Measurements from ENCODE around the gene CALCOCO2.
"Not testable (repeated sequence)": the region's sequence is repeated elsewhere in the genome, so short reads cannot be mapped to it uniquely, and the experiment has no call there.

Gene CALCOCO2

DNA sequence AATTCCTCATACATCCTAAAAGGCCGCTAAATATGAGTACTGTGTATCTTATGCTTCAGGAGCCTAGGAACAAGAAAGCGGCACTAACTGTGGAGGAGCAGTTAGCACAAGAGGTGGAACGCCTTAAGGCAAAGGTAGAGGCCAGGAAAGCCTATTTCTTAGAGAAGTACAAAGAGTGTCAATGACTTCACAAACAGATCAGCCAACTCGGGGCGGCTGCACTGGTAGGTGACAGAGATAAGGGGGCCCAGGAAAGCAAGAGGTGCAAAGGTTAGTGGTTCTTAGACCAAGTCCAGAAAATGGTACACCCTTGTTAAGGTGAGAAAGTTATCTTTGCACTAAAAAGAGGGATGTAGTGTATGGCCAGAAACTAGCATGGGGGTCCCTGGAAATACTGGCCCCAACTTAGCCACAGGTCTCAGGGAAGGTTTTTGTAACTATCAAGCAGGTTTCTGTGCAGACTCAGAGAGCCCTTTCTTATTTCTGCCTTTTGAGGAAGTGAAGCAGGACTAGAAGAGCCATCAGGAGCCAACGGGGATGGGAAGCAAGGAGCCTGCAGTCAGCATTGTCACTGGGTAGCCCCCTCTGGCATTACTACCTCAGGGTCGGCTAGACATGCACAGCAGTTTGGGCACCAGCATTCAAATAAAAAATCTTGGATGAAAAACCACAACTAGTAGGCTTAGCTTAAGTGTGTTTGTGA is 24.1 kb downstream of the CALCOCO2 start:
- Histone ChIP-seq H2AFZ (ENCODE audit: low read length, unreplicated experiment) (no peak overlapping the region), H3K27me3 (ENCODE audit: insufficient read depth, low read length) (no peaks in the 10 kb centered on the region), H3K4me3 (ENCODE audit: low read depth, low read length) (no peak overlapping the region), H3K36me3 (ENCODE audit: insufficient read depth, low read length) (peaks cover 25% of the 10 kb centered on the region), H3K79me2 (ENCODE audit: control insufficient read depth, insufficient read depth, low read length, unreplicated experiment) (no peaks in the 10 kb centered on the region), H3K27ac (ENCODE audit: low read depth, low read length) (no peak overlapping the region), H3K4me1 (ENCODE audit: control insufficient read depth, insufficient read depth, low read length, unreplicated experiment) (no peaks in the 10 kb centered on the region)

GRCh38 chr17:48856122-48856821 is 25.4 kb downstream of the CALCOCO2 start:
- Histone ChIP-seq H3K27ac (ENCODE audit: low read depth, low read length) (no peak overlapping the region), H3K27me3 (ENCODE audit: insufficient read depth, low read length) (no peaks in the 10 kb centered on the region), H2AFZ (ENCODE audit: low read length, unreplicated experiment) (no peak overlapping the region), H3K4me3 (ENCODE audit: low read depth, low read length) (no peak overlapping the region), H3K4me1 (ENCODE audit: control insufficient read depth, insufficient read depth, low read length, unreplicated experiment) (no peaks in the 10 kb centered on the region), H3K79me2 (ENCODE audit: control insufficient read depth, insufficient read depth, low read length, unreplicated experiment) (no peaks in the 10 kb centered on the region), H3K36me3 (ENCODE audit: insufficient read depth, low read length) (peaks cover 31% of the 10 kb centered on the region)

DNA sequence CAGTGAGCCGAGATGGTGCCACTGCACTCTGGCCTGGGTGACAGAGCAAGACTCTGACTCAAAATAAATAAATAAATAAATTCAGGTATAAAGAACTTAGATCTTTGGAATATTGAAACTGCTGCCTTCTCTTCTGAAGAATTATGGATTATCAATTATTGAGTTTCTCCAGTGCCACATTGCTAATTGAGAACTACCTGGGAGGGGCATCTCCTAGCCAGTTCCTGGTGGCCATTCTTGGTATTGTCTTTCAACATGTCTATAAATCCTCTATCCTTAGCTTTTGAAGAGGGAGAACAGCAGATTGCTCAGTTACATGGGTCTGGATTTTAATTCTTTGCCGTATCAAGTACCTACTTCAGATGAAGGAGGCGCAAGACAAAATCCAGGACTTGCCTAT is 29.2 kb downstream of the CALCOCO2 start:
- Histone ChIP-seq H3K4me1 (ENCODE audit: control insufficient read depth, insufficient read depth, low read length, unreplicated experiment) (no peaks in the 10 kb centered on the region), H3K27ac (ENCODE audit: low read depth, low read length) (no peak overlapping the region), H3K79me2 (ENCODE audit: control insufficient read depth, insufficient read depth, low read length, unreplicated experiment) (no peaks in the 10 kb centered on the region), H3K36me3 (ENCODE audit: insufficient read depth, low read length) (peaks cover 38% of the 10 kb centered on the region), H3K27me3 (ENCODE audit: insufficient read depth, low read length) (no peaks in the 10 kb centered on the region), H2AFZ (ENCODE audit: low read length, unreplicated experiment) (no peak overlapping the region), H3K4me3 (ENCODE audit: low read depth, low read length) (no peak overlapping the region)

GRCh38 chr17:48860456-48860855 is 29.6 kb downstream of the CALCOCO2 start:
- H3K27ac ChIP-seq (ENCODE audit: low read depth, low read length), result no peak overlapping the region
- peaks cover 38% of the 10 kb centered on the region for H3K36me3 ChIP-seq (ENCODE audit: insufficient read depth, low read length)
- H3K27me3 ChIP-seq (ENCODE audit: insufficient read depth, low read length), result no peaks in the 10 kb centered on the region
- H2AFZ ChIP-seq (ENCODE audit: low read length, unreplicated experiment), result no peak overlapping the region
- H3K4me1 ChIP-seq (ENCODE audit: control insufficient read depth, insufficient read depth, low read length, unreplicated experiment), result no peaks in the 10 kb centered on the region
- no peak overlapping the region for H3K4me3 ChIP-seq (ENCODE audit: low read depth, low read length)
- no peaks in the 10 kb centered on the region for H3K79me2 ChIP-seq (ENCODE audit: control insufficient read depth, insufficient read depth, low read length, unreplicated experiment)

DNA sequence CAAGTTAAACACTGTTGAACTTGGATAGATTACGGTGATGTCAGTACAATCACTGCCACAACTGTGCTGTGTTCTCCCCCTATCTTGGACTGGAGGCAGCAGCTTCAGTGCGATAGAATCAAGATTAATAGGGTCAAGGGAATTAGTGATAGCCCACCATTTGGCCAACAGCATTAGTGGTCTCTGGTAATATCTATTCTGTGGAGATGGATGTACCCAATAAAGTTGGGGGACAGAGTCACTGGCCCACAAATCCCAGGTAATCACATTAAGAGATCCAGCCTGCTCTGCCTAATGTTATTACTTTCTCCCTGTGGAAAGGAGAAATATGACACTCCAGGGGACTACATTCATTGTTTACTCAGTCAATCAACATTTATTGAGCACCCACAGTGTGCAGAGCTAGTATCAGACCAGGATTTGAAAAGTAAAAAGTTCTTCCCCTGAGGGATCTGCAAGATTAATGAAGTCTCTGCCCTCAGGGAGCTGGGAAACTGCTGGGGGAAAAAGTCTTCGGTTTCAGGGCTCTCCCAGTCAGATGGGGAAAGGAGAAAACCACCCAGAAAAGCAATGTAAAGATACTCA is 38.2 kb downstream of the CALCOCO2 start:
- peaks cover 7% of the 10 kb centered on the region; the same call in 1 of the 2 replicates for H3K36me3 ChIP-seq (ENCODE audit: insufficient read depth, low read length)
- H3K79me2 ChIP-seq (ENCODE audit: control insufficient read depth, insufficient read depth, low read length, unreplicated experiment), result no peaks in the 10 kb centered on the region
- no peak overlapping the region for H3K27ac ChIP-seq (ENCODE audit: low read depth, low read length)
- H2AFZ ChIP-seq (ENCODE audit: low read length, unreplicated experiment), result no peak overlapping the region
- H3K27me3 ChIP-seq (ENCODE audit: insufficient read depth, low read length), result no peaks in the 10 kb centered on the region
- H3K4me1 ChIP-seq (ENCODE audit: control insufficient read depth, insufficient read depth, low read length, unreplicated experiment), result peaks cover 5% of the 10 kb centered on the region
- H3K4me3 ChIP-seq (ENCODE audit: low read depth, low read length), result no peak overlapping the region

DNA sequence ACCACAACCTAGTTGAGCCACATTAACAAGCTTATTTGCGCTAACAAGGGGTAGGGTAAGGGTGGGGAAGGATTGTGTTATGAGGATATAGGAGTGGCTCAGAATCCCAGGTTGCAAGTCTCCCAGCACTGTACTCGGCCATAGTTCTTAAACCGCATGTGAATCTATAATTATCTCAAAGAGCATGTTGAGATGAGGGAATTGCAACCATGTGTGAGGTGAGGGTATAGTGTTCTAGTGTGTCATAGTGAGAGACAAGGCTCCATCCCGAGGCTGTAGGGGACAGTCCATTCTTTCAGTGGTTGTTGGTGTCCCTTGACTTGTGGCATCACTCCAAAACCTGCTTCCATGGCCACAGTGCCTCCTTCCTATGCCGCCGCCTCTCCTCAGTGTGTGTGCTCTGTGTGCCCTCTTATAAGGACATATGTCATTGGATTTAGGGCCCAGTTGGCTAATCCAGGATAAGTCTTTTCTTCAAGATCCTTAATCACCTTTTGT is 39.0 kb downstream of the CALCOCO2 start:
- no peak overlapping the region for H3K4me3 ChIP-seq (ENCODE audit: low read depth, low read length)
- H3K36me3 ChIP-seq (ENCODE audit: insufficient read depth, low read length), result 0 out of 2 replicates have a peak, but pooled peaks cover 1% of the 10 kb centered on the region
- H3K4me1 ChIP-seq (ENCODE audit: control insufficient read depth, insufficient read depth, low read length, unreplicated experiment), result peaks cover 5% of the 10 kb centered on the region
- no peak overlapping the region for H2AFZ ChIP-seq (ENCODE audit: low read length, unreplicated experiment)
- no peaks in the 10 kb centered on the region for H3K79me2 ChIP-seq (ENCODE audit: control insufficient read depth, insufficient read depth, low read length, unreplicated experiment)
- no peaks in the 10 kb centered on the region for H3K27me3 ChIP-seq (ENCODE audit: insufficient read depth, low read length)
- no peak overlapping the region for H3K27ac ChIP-seq (ENCODE audit: low read depth, low read length)

DNA sequence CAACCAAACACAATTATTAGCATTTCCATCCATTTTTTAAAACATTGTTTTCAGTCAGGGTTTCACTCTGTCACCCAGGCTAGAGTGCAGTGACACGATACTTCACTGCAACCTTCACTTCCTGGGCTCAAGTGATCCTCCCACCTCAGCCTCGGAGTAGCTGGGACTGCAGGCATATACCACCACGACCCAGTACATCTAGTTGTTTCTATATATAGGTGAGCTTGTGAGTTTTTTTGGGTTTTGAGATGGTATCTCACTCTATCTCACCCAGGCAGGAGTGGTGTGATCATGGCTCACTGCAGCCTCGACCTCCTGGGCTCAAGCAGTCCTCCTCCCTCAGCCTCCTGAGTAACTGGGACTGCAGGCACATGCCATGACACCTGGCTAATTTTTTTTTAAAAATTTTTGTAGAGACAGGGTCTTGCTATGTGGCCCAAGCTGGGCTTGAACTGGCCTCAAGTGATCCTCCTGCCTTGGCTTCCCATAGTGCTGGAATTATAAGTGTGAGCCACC is 40.3 kb downstream of the CALCOCO2 start:
- no peak overlapping the region for H3K27ac ChIP-seq (ENCODE audit: low read depth, low read length)
- no peak overlapping the region for H2AFZ ChIP-seq (ENCODE audit: low read length, unreplicated experiment)
- no peaks in the 10 kb centered on the region for H3K27me3 ChIP-seq (ENCODE audit: insufficient read depth, low read length)
- H3K79me2 ChIP-seq (ENCODE audit: control insufficient read depth, insufficient read depth, low read length, unreplicated experiment), result no peaks in the 10 kb centered on the region
- H3K36me3 ChIP-seq (ENCODE audit: insufficient read depth, low read length), result no peaks in the 10 kb centered on the region
- H3K4me3 ChIP-seq (ENCODE audit: low read depth, low read length), result no peak overlapping the region
- peaks cover 5% of the 10 kb centered on the region for H3K4me1 ChIP-seq (ENCODE audit: control insufficient read depth, insufficient read depth, low read length, unreplicated experiment)

DNA sequence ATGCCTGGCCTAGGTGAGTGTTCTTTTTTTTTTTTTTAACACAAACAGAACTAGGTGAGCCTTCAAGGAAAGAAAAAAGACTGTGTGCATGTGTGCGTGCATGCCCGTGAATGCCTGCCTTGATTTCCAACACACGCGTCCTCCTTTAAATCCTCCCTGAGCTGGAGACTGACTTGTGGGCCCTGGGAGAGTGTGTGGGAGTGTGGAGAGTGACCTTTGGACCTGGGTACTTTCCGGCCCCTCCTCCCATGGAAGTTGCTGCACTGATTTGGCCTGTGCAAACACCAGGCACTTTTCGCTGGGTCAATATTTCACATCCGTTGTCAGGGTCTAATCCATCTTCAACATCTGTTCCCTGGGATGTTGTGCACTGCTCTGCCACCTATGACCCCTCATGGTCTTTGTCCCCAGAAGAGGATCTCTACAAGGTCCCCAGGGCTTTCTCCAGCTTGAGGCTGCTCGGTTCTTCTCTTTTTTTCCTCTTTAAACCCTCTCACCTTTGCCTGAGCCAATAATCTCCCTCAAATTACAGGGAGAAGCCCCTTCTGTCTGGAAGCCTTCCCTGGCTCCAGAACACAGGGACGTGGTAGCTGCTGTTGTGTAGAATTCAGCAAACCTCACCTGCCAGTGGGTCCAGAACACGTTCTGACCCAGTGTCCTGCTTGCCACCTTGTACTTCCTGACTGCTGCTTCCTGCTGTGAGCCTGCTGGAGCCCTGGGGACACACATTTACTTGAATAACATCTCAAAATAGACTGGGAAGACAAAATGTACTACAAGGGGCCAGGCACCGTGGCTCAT is 40.9 kb downstream of the CALCOCO2 start:
- Histone ChIP-seq H3K36me3 (ENCODE audit: insufficient read depth, low read length) (no peaks in the 10 kb centered on the region), H3K27ac (ENCODE audit: low read depth, low read length) (no peak overlapping the region), H3K27me3 (ENCODE audit: insufficient read depth, low read length) (no peaks in the 10 kb centered on the region), H3K79me2 (ENCODE audit: control insufficient read depth, insufficient read depth, low read length, unreplicated experiment) (no peaks in the 10 kb centered on the region), H3K4me1 (ENCODE audit: control insufficient read depth, insufficient read depth, low read length, unreplicated experiment) (peaks cover 5% of the 10 kb centered on the region), H2AFZ (ENCODE audit: low read length, unreplicated experiment) (no peak overlapping the region), H3K4me3 (ENCODE audit: low read depth, low read length) (no peak overlapping the region)

DNA sequence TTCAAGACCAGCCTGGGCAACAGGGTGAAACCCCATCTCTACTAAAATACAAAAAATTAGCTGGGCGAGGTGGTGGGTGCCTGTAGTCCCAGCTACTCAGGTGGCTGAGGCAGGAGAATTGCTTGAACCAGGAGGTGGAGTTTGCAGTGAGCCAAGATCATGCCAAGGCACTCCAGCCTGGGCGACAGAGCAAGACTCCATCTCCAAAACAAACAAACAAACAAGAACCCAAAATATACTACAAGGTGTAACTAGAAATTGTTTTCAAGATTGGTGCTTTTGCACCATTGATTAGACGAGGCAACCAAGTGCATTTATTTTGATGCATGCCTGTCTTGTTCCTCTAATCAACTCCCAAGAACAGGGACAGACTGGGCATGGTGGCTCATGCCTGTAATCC is 41.6 kb downstream of the CALCOCO2 start:
- not testable (repeated sequence) for H3K4me1 ChIP-seq (ENCODE audit: control insufficient read depth, insufficient read depth, low read length, unreplicated experiment); H3K27ac ChIP-seq (ENCODE audit: low read depth, low read length); H2AFZ ChIP-seq (ENCODE audit: low read length, unreplicated experiment); H3K79me2 ChIP-seq (ENCODE audit: control insufficient read depth, insufficient read depth, low read length, unreplicated experiment); H3K36me3 ChIP-seq (ENCODE audit: insufficient read depth, low read length); H3K27me3 ChIP-seq (ENCODE audit: insufficient read depth, low read length); H3K4me3 ChIP-seq (ENCODE audit: low read depth, low read length)

GRCh38 chr17:48873209-48873608 is 42.4 kb downstream of the CALCOCO2 start:
- no peak overlapping the region for H3K4me3 ChIP-seq (ENCODE audit: low read depth, low read length)
- peaks cover 5% of the 10 kb centered on the region for H3K4me1 ChIP-seq (ENCODE audit: control insufficient read depth, insufficient read depth, low read length, unreplicated experiment)
- no peak overlapping the region for H3K27ac ChIP-seq (ENCODE audit: low read depth, low read length)
- H3K79me2 ChIP-seq (ENCODE audit: control insufficient read depth, insufficient read depth, low read length, unreplicated experiment), result no peaks in the 10 kb centered on the region
- no peaks in the 10 kb centered on the region for H3K36me3 ChIP-seq (ENCODE audit: insufficient read depth, low read length)
- H3K27me3 ChIP-seq (ENCODE audit: insufficient read depth, low read length), result no peaks in the 10 kb centered on the region
- H2AFZ ChIP-seq (ENCODE audit: low read length, unreplicated experiment), result no peak overlapping the region

Data from ACC112 (cell line).